PC-9 (cell line): Measurements from ENCODE around the gene EIF4G1. TPM values are rescaled to one million over a fixed set of nuclear protein-coding genes. Genes with fewer than 3 reads are reported as not detected.
A peak's percentile ranks its signal among the peaks of the same experiment; 100 is the strongest.

Source experiments
- BruUV-seq: library from RNA; stranded (reverse); fragments of 400-500 nt; replicated peaks from 2 replicates; lab custom pipeline; 2021; lab: Mats Ljungman, UMichigan
- CTCF ChIA-PET: fragments of 300-600 bp; sonication (Branson Sonifier 250); formaldehyde crosslinking; loops from one replicate; lab custom pipeline; 2022; ENCODE audit warnings: antibody characterized with exemption; lab: Charles Lee
- POLR2A ChIA-PET: fragments of 300-600 bp; sonication (Branson Sonifier 250); formaldehyde crosslinking; loops from one replicate; lab custom pipeline; 2022; ENCODE audit warnings: antibody characterized with exemption; ENCODE audit not compliant: unreplicated experiment; lab: Charles Lee
- DNase-seq, 2 experiments: peaks; one replicate each; pipeline versions ENCODE4 v3.0.0 to v3.0.0-alpha.2; 2015 to 2022; ENCODE audit warnings: mixed read lengths in 1 of 2
- H2AFZ ChIP-seq: fragments of 200-600 bp; sonication (generic); 2 replicates; pipeline ENCODE4 v1.8.1; 2017; ENCODE audit warnings: antibody characterized with exemption
- H3F3A ChIP-seq: fragments of 200-600 bp; sonication (generic); 2 replicates; pipeline ENCODE4 v1.8.1; 2017; ENCODE audit warnings: antibody characterized with exemption, mild to moderate bottlenecking, low read depth; ENCODE audit not compliant: insufficient read depth
- H3K27ac ChIP-seq: fragments of 200-600 bp; sonication (generic); 2 replicates; pipeline ENCODE4 v1.6.1; 2016; ENCODE audit warnings: mixed run types
- H3K27me3 ChIP-seq: fragments of 200-600 bp; sonication (generic); 2 replicates; pipeline ENCODE4 v1.6.1; 2016; ENCODE audit warnings: low read depth, mixed run types; ENCODE audit not compliant: insufficient read depth
- H3K36me3 ChIP-seq: fragments of 200-600 bp; sonication (generic); 2 replicates; pipeline ENCODE4 v1.6.1; 2016; ENCODE audit warnings: low read depth, mixed run types
- H3K4me1 ChIP-seq: fragments of 200-600 bp; sonication (generic); replicated peaks from 2 replicates; pipeline ENCODE4 v1.6.1; 2016; ENCODE audit warnings: mixed run types; ENCODE audit not compliant: insufficient read depth
- H3K4me2 ChIP-seq: fragments of 200-600 bp; sonication (generic); 2 replicates; pipeline ENCODE4 v1.6.1; 2017; ENCODE audit warnings: mixed run types
- H3K4me3 ChIP-seq: fragments of 200-600 bp; sonication (generic); 2 replicates; pipeline ENCODE4 v1.6.1; 2016; ENCODE audit warnings: mixed run types
- H3K79me2 ChIP-seq: fragments of 200-600 bp; sonication (generic); 2 replicates; pipeline ENCODE4 v1.6.1; 2017; ENCODE audit warnings: low read depth, mixed run types
- H3K9me2 ChIP-seq: fragments of 200-600 bp; sonication (generic); 2 replicates; pipeline ENCODE4 v1.8.1; 2017; ENCODE audit warnings: mild to moderate bottlenecking; ENCODE audit not compliant: insufficient read depth
- H3K9me3 ChIP-seq: fragments of 200-600 bp; sonication (generic); 2 replicates; pipeline ENCODE4 v1.8.1; 2016; ENCODE audit warnings: low read depth; ENCODE audit not compliant: insufficient read depth
- H4K20me1 ChIP-seq: fragments of 200-600 bp; sonication (generic); 2 replicates; pipeline ENCODE4 v1.8.1; 2017; ENCODE audit not compliant: insufficient read depth
- EZH2 ChIP-seq: fragments of 200-600 bp; sonication (generic); IDR thresholded peaks from 2 replicates; pipeline ENCODE4 v1.8.0; 2017; ENCODE audit warnings: antibody characterized with exemption, low read depth
- intact Hi-C: fragments of 100-400 bp; cut with micrococcal nuclease; formaldehyde crosslinking; loops from one replicate; pipeline ENCODE4 v1.10.0; 2022; ENCODE audit not compliant: unreplicated experiment
- total RNA-seq: library from RNA; stranded (reverse); gene quantifications from 2 replicates; pipeline ENCODE4 v1.2.3, GENCODE V29; 2021
- TF ChIP-seq, protein P1 (sequence below): fragments of 200-600 bp; sonication (generic); conservative IDR thresholded peaks from 2 replicates; pipeline ENCODE4 v1.6.1; 2017; ENCODE audit warnings: mixed run types, antibody characterized with exemption, mild to moderate bottlenecking, moderate library complexity

EIF4G1 gene
- total RNA-seq, 1 experiment from 2014 or later: 657 TPM

- Histone ChIP-seq H3K27ac (no peak overlapping the region), H3F3A (no peaks in the 10 kb centered on the region), H4K20me1 (no peaks in the 10 kb centered on the region), H3K9me3 (no peaks in the 10 kb centered on the region), H3K9me2 (no peaks in the 10 kb centered on the region), H3K27me3 (no peaks in the 10 kb centered on the region; the same call in 1 of the 2 replicates), H3K4me1 (no peaks in the 10 kb centered on the region), H3K36me3 (no peaks in the 10 kb centered on the region), H3K4me2 (no peak overlapping the region), H2AFZ (no peak overlapping the region), H3K79me2 (no peaks in the 10 kb centered on the region), H3K4me3 (no peak overlapping the region)
- ChIA-PET POLR2A (no interaction called here), CTCF (interaction anchor here (0.6 kb wide), 1 partner anchor 31 kb away, joined by 14 read pairs; no protein-coding TSS in a partner anchor)
- intact Hi-C loops: no loop called here
- no peak for DNase-seq
- TF ChIP-seq EZH2: no peak
- TF ChIP-seq, protein P1, sequence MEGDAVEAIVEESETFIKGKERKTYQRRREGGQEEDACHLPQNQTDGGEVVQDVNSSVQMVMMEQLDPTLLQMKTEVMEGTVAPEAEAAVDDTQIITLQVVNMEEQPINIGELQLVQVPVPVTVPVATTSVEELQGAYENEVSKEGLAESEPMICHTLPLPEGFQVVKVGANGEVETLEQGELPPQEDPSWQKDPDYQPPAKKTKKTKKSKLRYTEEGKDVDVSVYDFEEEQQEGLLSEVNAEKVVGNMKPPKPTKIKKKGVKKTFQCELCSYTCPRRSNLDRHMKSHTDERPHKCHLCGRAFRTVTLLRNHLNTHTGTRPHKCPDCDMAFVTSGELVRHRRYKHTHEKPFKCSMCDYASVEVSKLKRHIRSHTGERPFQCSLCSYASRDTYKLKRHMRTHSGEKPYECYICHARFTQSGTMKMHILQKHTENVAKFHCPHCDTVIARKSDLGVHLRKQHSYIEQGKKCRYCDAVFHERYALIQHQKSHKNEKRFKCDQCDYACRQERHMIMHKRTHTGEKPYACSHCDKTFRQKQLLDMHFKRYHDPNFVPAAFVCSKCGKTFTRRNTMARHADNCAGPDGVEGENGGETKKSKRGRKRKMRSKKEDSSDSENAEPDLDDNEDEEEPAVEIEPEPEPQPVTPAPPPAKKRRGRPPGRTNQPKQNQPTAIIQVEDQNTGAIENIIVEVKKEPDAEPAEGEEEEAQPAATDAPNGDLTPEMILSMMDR: no peak
- BruUV-seq: no TSS peak
Measured at GRCh38 chr3:184291738-184292445, 22.5 kb upstream of the EIF4G1 start.

- peaks cover 24% of the 10 kb centered on the region; the same call in 1 of the 2 replicates for H3F3A ChIP-seq
- peaks cover 17% of the 10 kb centered on the region for H3K79me2 ChIP-seq
- H3K27me3 ChIP-seq: no peaks in the 10 kb centered on the region; the same call in 1 of the 2 replicates
- intact Hi-C loops: no loop called here
- POLR2A ChIA-PET: interaction anchor here (0.8 kb wide), 1 partner anchor 118 kb away, joined by 6 read pairs; no protein-coding TSS in a partner anchor
- peaks cover 6% of the 10 kb centered on the region for H3K4me1 ChIP-seq
- H3K9me3 ChIP-seq: no peaks in the 10 kb centered on the region
- CTCF ChIA-PET: no interaction called here
- H3K9me2 ChIP-seq: no peaks in the 10 kb centered on the region
- H3K27ac ChIP-seq: no peak overlapping the region
- DNase-seq: no peak
- no peak overlapping the region for H3K4me2 ChIP-seq
- no TSS peak for BruUV-seq
- H3K4me3 ChIP-seq: no peak overlapping the region
- peaks cover 5% of the 10 kb centered on the region for H3K36me3 ChIP-seq
- peaks cover 8% of the 10 kb centered on the region for H4K20me1 ChIP-seq
- TF ChIP-seq, protein P1: no peak
- TF ChIP-seq EZH2: no peak
- H2AFZ ChIP-seq: no peak overlapping the region
Measured at GRCh38 chr3:184295771-184296170, 18.6 kb upstream of the EIF4G1 start.

DNA sequence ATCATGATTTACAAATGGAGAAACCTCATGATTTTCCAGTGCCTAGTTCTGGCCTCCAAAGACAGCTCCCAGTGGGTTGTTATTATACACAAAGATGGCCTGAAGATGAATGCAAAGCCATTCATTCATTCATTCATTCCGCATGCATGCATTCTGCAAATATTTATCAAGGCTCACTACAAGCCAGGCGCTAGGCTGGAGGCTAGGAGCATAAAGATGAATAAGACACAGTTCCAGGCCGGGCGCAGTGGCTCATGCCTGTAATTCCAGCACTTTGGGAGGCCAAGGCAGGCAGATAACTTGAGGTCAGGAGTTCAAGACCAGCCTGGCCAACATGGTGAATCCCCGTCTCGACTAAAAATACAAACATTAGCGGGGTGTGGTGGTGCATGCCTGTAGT lies 17.8 kb upstream of the EIF4G1 start:
- no peak overlapping the region for H3K4me2 ChIP-seq
- DNase-seq: peak in 1 of 2 experiments; percentile 69
- H2AFZ ChIP-seq: no peak overlapping the region
- no peaks in the 10 kb centered on the region; the same call in 1 of the 2 replicates for H3K27me3 ChIP-seq
- H3K27ac ChIP-seq: no peak overlapping the region
- ChIA-PET POLR2A (interaction anchor here (0.8 kb wide), 1 partner anchor 117 kb away, joined by 6 read pairs; no protein-coding TSS in a partner anchor), CTCF (no interaction called here)
- H3K4me1 ChIP-seq: peaks cover 15% of the 10 kb centered on the region
- no TSS peak for BruUV-seq
- H3F3A ChIP-seq: peaks cover 32% of the 10 kb centered on the region; the same call in 1 of the 2 replicates
- peaks cover 25% of the 10 kb centered on the region for H3K79me2 ChIP-seq
- no peak overlapping the region for H3K4me3 ChIP-seq
- intact Hi-C loops: no loop called here
- H3K9me2 ChIP-seq: no peaks in the 10 kb centered on the region
- peaks cover 14% of the 10 kb centered on the region for H3K36me3 ChIP-seq
- no peak for TF ChIP-seq EZH2
- TF ChIP-seq, protein P1: no peak
- no peaks in the 10 kb centered on the region for H3K9me3 ChIP-seq
- H4K20me1 ChIP-seq: peaks cover 15% of the 10 kb centered on the region
